CD4-positive, alpha-beta T cell treated with Interferon gamma for 1 hour (primary cell): Measurements from ENCODE around the gene ZNF688.
A peak's percentile ranks its signal among the peaks of the same experiment; 100 is the strongest.

Experiments
- DNase-seq: peaks from one replicate; pipeline ENCODE4 v3.0.0-alpha.2; 2020

Gene ZNF688

GRCh38 chr16:30585022-30585399 lies 13.5 kb upstream of the ZNF688 start:
- no peak for DNase-seq

- DNase-seq, result no peak
These were observed 11.3 kb upstream of the ZNF688 start for GRCh38 chr16:30582611-30583340.

- no peak for DNase-seq
These were observed 9.9 kb upstream of the ZNF688 start for GRCh38 chr16:30581457-30581856.

GRCh38 chr16:30574678-30575077 lies 3.2 kb upstream of the ZNF688 start:
- no peak for DNase-seq

GRCh38 chr16:30570636-30571444 lies 674 bp downstream of the ZNF688 start:
- no peak for DNase-seq

- no peak for DNase-seq
These were observed 1.5 kb downstream of the ZNF688 start for GRCh38 chr16:30569746-30570635.

- no peak for DNase-seq
These were observed 2.2 kb downstream of the ZNF688 start for GRCh38 chr16:30569281-30569680.

GRCh38 chr16:30567991-30568638 lies 3.4 kb downstream of the ZNF688 start:
- peak; percentile 69 for DNase-seq

GRCh38 chr16:30567160-30567990 lies 4.1 kb downstream of the ZNF688 start:
- DNase-seq, result peak; percentile 61

GRCh38 chr16:30566531-30566930 lies 5.0 kb downstream of the ZNF688 start:
- no peak for DNase-seq

- no peak for DNase-seq
These were observed 5.5 kb downstream of the ZNF688 start for GRCh38 chr16:30565984-30566383.

GRCh38 chr16:30565526-30565925 lies 6.0 kb downstream of the ZNF688 start:
- DNase-seq, result no peak

GRCh38 chr16:30562021-30562420 lies 9.5 kb downstream of the ZNF688 start:
- DNase-seq, result no peak

- peak; percentile 20 for DNase-seq
These were observed 10.3 kb downstream of the ZNF688 start for GRCh38 chr16:30561089-30561816.

- no peak for DNase-seq
These were observed 11.8 kb downstream of the ZNF688 start for GRCh38 chr16:30559690-30560089.

- no peak for DNase-seq
These were observed 12.6 kb downstream of the ZNF688 start for GRCh38 chr16:30558789-30559377.

- peak; percentile 98 for DNase-seq
These were observed 13.3 kb downstream of the ZNF688 start, which contains the start of gene ZNF764 for GRCh38 chr16:30557957-30558788. ZNF764 (minus strand) TSS chr16:30558374; CDS start chr16:30558182, 192 bp downstream.

- no peak for DNase-seq
These were observed 13.9 kb downstream of the ZNF688 start for GRCh38 chr16:30557707-30557956.

GRCh38 chr16:30556125-30556473 lies 15.4 kb downstream of the ZNF688 start:
- DNase-seq, result no peak
